ENCODE measurements around the gene PFDN1. TPM values are rescaled to one million over a fixed set of nuclear protein-coding genes. Genes with fewer than 3 reads are reported as not detected.

The PFDN1 gene
- total and polyA plus RNA-seq, 10 of the 15 experiments (the other 5 are each of a cell fraction or from before 2014, with no cell fraction given), result 62.9 to 193 (median 102) TPM

- TF ChIP-seq, protein P1, sequence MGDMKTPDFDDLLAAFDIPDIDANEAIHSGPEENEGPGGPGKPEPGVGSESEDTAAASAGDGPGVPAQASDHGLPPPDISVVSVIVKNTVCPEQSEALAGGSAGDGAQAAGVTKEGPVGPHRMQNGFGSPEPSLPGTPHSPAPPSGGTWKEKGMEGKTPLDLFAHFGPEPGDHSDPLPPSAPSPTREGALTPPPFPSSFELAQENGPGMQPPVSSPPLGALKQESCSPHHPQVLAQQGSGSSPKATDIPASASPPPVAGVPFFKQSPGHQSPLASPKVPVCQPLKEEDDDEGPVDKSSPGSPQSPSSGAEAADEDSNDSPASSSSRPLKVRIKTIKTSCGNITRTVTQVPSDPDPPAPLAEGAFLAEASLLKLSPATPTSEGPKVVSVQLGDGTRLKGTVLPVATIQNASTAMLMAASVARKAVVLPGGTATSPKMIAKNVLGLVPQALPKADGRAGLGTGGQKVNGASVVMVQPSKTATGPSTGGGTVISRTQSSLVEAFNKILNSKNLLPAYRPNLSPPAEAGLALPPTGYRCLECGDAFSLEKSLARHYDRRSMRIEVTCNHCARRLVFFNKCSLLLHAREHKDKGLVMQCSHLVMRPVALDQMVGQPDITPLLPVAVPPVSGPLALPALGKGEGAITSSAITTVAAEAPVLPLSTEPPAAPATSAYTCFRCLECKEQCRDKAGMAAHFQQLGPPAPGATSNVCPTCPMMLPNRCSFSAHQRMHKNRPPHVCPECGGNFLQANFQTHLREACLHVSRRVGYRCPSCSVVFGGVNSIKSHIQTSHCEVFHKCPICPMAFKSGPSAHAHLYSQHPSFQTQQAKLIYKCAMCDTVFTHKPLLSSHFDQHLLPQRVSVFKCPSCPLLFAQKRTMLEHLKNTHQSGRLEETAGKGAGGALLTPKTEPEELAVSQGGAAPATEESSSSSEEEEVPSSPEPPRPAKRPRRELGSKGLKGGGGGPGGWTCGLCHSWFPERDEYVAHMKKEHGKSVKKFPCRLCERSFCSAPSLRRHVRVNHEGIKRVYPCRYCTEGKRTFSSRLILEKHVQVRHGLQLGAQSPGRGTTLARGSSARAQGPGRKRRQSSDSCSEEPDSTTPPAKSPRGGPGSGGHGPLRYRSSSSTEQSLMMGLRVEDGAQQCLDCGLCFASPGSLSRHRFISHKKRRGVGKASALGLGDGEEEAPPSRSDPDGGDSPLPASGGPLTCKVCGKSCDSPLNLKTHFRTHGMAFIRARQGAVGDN (IDR thresholded peaks at IDR 0.05), result no peak
- peak; percentile 78 for TF ChIP-seq NRF1 (conservative IDR thresholded peaks at IDR 0.05; ENCODE audit: low read depth, low read length)
- no peak for TF ChIP-seq IRF4 (IDR thresholded peaks at IDR 0.05; ENCODE audit: low read depth, low read length)
- no peak for TF ChIP-seq NR2F1 (conservative IDR thresholded peaks at IDR 0.05)
- no peak for TF ChIP-seq PBX3 (IDR thresholded peaks at IDR 0.05; ENCODE audit: insufficient replicate concordance, low read depth, low read length)
- TF ChIP-seq, protein P2, sequence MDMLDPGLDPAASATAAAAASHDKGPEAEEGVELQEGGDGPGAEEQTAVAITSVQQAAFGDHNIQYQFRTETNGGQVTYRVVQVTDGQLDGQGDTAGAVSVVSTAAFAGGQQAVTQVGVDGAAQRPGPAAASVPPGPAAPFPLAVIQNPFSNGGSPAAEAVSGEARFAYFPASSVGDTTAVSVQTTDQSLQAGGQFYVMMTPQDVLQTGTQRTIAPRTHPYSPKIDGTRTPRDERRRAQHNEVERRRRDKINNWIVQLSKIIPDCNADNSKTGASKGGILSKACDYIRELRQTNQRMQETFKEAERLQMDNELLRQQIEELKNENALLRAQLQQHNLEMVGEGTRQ (IDR thresholded peaks at IDR 0.05; ENCODE audit: borderline replicate concordance, low read depth, low read length), result no peak
- no peak for TF ChIP-seq ATF7 (IDR thresholded peaks at IDR 0.05; ENCODE audit: low read depth)
- TF ChIP-seq, protein P3, sequence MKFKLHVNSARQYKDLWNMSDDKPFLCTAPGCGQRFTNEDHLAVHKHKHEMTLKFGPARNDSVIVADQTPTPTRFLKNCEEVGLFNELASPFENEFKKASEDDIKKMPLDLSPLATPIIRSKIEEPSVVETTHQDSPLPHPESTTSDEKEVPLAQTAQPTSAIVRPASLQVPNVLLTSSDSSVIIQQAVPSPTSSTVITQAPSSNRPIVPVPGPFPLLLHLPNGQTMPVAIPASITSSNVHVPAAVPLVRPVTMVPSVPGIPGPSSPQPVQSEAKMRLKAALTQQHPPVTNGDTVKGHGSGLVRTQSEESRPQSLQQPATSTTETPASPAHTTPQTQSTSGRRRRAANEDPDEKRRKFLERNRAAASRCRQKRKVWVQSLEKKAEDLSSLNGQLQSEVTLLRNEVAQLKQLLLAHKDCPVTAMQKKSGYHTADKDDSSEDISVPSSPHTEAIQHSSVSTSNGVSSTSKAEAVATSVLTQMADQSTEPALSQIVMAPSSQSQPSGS (IDR thresholded peaks at IDR 0.05; ENCODE audit: low read length), result no peak
- TF ChIP-seq GATAD2B (conservative IDR thresholded peaks at IDR 0.05; ENCODE audit: low read depth), result no peak
- TF ChIP-seq POLR2AphosphoS5 (IDR thresholded peaks at IDR 0.05; ENCODE audit: low read length), result peak; percentile 71
- TF ChIP-seq, protein P4, sequence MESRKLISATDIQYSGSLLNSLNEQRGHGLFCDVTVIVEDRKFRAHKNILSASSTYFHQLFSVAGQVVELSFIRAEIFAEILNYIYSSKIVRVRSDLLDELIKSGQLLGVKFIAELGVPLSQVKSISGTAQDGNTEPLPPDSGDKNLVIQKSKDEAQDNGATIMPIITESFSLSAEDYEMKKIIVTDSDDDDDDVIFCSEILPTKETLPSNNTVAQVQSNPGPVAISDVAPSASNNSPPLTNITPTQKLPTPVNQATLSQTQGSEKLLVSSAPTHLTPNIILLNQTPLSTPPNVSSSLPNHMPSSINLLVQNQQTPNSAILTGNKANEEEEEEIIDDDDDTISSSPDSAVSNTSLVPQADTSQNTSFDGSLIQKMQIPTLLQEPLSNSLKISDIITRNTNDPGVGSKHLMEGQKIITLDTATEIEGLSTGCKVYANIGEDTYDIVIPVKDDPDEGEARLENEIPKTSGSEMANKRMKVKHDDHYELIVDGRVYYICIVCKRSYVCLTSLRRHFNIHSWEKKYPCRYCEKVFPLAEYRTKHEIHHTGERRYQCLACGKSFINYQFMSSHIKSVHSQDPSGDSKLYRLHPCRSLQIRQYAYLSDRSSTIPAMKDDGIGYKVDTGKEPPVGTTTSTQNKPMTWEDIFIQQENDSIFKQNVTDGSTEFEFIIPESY (IDR thresholded peaks at IDR 0.05), result no peak
- 0 out of 2 replicates have a peak, but pooled peaks have one; percentile 45 for TF ChIP-seq SMAD5 (IDR thresholded peaks at IDR 0.05; ENCODE audit: low read depth)
- no peak for TF ChIP-seq RAD21 (IDR thresholded peaks at IDR 0.05; ENCODE audit: insufficient read depth, low read depth, low read length)
- TF ChIP-seq CHD4 (IDR thresholded peaks at IDR 0.05), result no peak
- no peak for TF ChIP-seq BACH1 (IDR thresholded peaks at IDR 0.05; ENCODE audit: borderline replicate concordance)
These were observed at the start of gene PFDN1 (continued) for GRCh38 chr5:140302786-140303639.
